NOMO-1 treated with DMSO at 0.1 percent for 48 hours (cell line): ENCODE measurements around the gene RHOA.
A peak's percentile ranks its signal among the peaks of the same experiment; 100 is the strongest.

Experiments
- DNase-seq: peaks from one replicate; lab custom pipeline; 2025; ENCODE audit not compliant: unreplicated experiment; lab: John Stamatoyannopoulos, UW

RHOA gene

DNA sequence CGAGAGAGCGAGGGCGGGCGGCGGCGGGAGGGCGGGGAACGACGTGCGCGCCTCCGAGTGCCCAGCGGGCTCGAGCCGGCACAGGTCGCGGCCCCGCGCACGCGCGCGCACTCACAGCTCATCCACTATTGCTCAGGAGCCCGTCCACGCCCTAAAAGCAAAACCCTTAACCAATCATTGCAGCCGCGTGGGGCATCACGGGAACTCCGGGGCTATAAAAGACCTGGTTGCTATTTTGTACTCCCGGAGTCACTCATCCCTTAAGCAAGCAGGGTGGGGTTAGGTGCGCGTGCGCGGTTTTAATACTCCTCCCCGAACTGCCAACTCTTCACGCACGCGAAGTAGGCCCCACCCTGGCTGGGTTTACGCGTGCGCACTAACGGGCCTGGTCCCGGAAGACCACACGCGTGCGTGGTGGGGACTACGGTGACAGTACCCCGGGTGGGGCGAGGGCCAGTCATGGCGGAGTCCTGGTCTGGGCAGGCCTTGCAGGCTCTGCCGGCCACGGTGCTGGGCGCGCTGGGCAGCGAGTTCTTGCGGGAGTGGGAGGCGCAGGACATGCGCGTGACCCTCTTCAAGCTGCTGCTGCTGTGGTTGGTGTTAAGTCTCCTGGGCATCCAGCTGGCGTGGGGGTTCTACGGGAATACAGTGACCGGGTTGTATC is at the start of gene RHOA, which contains the start of gene TCTA:
RHOA (minus strand) TSS at position 9 of the 664 bp plus-strand sequence. CDS start 36,387 bp downstream, outside the sequence.
TCTA (plus strand) TSS at position 456 of the 664 bp plus-strand sequence; CDS start at position 460, 4 bp downstream.
- peak; percentile 100 for DNase-seq

DNA sequence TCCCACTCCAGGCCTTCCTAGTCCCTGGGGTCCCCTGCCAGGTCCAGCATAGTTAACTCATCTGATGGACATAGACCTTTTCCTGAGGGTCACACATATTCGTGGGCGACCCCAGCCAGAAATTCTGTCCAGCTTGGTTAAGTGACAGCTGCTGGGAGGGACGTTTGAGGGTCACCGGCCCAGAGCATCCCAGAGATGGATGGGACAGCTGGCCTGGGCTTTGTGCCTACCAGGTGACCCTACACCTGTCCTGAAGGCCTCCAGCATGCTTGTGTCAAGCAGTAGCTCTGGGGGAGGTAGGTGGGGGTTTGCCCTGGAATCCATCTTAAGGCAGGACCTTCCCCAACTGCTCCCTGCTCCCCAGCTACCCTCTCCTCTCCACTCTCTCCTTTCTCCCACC is 49.2 kb upstream of the RHOA start:
- DNase-seq = no peak

DNA sequence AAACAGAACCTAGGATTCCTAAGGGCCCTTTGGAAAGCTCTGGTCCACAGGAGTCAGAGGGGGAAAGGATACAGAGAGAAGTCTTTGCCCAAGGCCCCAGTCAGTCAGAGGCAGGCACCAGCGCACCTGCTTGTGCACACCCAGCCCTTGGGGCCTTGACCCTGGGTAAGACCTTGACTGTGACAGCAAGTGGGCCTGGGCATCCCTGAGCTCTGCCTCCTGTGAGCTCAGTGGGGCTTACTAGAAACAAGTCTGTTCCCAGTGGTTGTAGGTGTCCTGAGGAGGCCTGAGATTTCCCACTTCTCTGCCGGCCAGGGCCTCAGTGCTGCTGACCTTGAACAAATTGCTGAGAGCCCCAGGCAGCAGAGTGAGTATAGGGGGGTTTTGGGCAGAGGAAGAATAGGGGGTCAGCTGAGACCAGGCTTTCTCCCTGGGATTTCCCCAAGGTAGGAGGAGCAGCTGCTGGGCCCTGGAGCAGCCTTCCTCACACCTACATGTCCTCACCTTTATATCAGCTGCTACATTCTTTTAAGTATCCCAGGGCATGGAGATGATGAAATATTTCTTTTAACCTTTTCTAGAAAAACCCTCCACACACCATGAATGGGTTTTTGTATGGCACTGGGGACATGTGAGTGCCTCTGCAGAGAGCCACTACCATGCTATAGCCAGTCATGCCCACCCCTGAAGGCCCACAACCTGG is 48.6 kb upstream of the RHOA start:
- no peak for DNase-seq

DNA sequence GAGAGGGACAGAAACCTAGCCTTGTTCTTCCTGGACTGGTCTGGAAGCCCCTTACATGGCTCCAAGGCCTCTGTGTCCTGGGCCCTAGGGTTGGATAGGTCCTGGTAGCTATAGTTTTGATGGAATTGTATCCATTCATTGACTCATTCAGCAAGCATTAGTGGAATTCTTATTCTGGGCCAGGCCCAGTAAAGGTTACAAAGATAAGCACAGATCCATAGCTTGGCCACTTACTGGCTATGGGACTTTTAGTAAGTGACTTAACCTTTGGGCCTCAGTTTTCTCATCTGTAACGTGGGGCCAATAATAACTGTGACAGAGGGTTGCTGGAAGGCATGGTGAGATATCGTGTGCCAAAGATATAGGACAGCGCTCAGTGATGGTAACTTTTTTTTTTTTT is 44.7 kb upstream of the RHOA start:
- DNase-seq = no peak

DNA sequence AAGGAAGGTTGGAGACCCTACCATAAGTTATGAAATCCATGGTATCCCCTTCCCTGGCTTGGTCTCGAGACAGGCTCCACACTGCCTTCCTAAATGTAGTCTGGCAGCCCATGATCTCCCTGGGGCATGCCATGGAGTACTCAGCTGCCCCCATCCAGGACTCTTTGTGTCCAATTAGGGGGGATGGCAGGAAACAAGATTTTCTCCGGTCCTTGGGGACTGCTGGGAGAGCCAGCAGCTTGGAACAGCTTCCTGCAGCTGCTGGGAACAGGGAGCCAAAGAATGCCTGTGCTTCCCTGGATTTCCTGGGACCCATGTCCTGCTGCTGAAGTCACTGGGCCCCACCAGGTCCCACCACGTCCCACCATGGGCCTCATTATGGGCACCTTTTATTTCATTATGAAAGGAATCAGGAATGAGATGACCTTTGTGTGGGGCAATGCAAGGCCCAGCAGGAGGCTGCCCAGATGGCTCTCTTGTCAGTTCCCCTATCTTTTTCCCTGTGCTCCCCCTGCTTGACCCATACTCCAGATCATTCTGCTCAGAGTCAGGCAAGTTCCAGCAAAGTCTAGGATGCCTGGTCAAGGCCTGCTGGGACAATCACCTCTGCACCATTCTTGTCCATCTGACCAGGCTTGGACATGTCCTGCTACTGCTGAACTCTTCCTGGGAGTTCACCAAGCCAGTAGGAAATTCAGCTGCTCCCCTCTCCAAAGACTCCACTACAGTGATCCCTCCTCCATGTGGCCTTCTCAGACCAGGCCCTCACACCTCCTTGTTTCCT is 43.3 kb upstream of the RHOA start:
- no peak for DNase-seq

DNA sequence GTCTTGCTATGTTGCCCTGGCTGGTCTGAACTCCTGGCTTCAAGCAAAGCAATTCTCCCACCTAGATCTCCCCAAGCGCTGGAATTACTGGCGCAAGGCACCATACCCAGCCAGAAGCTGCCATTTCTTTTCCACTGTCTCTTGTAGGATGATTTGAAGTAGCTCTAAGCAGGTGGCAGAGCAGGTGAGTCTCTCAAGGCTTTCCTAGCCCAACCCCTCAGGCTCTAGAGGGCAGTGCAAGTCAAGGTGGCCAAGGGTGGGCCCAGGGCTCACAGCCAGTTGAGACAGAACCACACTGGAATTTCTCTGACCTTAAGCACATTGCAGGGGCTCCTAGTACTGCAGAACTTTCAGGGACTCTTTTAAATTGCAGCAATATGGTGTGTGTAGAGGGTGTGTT is 42.7 kb upstream of the RHOA start:
- DNase-seq = no peak

DNA sequence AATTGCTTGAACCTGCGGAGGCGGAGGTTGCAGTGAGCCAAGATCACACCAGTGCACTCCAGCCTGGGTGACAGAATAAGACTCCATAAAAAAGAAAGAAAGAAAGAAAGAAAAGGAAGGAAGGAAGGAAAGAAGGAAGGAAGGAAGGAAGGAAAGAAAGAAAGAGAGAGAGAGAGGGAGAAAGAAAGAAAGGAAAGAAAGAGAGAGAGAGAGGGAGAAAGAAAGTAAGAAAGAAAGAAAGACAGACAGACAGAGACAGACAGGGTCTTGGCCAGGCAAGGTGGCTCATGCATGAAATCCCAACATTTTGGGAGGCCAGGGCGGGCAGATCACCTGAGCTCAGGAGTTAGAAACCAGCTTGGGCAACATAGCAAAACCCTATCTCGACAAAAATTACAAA is 41.8 kb upstream of the RHOA start:
- no peak for DNase-seq

DNA sequence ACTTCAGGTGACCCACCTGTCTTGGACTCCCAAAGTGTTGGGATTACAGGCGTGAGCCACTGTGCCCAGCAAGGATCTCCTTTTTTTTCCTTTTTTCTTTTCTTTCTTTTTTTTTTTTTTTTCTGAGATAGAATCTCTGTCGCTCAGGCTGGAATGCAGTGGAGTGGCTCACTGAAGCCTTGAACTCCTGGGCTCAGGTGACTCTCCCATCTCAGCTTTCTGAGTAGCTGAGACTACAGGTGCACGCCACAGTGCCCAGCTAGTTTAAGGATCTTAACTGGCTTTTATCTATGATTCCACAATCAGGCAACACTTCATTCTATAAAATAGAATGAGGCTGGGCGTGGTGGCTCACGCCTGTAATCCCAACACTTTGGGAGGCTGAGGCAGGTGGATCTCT is 33.6 kb upstream of the RHOA start:
- no peak for DNase-seq

DNA sequence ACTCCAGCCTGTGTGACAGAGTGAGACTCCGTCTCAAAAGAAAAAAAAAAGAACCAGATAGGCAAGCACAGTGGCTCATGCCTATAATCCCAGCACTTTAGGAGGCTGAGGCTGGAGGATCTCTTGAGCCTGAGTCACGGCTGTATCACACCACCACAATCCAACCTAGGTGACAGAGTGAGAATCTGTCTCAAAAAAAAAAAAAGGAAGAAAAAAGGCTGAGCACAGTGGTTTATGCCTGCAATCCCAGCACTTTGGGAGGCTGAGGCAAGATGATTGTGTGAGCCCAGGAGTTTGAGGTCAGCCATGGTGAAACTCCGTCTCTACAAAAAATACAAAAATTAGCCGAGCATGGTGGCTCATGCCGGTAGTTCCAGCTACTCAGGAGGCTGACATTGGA is 23.0 kb upstream of the RHOA start:
- no peak for DNase-seq

DNA sequence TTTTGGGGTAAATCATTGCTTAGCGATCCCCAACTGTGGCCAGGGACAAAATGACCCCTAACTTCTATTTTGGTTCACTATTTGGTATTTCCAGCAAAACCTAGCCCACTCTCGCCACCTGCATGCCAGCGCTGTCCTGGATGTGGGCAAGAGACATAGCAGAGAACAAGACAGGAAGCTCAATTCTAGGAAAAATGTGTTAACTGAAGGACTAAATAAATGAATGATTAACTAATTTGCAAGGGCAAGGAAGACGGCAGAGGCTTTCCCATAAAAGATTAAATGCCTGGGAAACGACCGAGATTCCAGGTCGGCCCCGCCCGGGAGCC is 16.9 kb upstream of the RHOA start:
- peak; percentile 13 for DNase-seq

DNA sequence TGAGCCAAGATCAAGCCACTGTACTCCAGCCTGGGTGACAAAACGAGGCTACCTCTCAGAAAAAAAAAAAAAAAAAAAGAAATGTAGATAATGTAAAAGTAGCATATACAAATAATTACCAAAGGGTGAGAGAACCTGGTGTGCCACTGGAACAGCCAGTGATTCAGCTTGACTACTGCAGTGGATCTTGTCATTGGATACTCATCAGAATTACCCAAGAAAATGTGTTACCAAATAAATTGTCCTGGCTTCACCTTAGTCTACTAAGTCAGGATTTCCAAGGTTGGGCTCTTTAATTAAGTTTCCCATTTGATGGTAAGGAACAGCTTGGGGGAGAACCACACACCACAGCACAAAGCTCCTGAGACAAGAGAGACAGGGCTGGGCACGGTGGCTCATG is 15.8 kb upstream of the RHOA start:
- DNase-seq = no peak

DNA sequence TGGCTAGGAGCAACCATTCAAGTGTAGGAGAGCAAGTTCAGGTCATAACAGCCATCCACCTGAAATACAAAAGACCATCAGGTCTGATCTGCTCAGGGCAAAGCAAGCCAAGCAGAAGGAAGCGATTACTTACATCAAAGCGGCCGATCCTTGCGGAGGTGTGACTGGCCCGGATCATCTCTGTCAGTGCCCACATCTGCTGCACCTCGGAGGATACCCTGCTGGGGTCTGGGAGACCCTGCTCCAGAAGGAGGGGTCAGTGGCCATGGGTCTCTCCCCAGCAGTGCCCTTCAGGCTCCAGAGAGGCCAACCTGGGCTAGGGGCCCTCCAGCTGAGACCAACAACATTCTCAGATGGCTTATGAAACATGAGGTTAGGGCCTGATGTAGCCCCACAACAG is 13.0 kb upstream of the RHOA start:
- no peak for DNase-seq

DNA sequence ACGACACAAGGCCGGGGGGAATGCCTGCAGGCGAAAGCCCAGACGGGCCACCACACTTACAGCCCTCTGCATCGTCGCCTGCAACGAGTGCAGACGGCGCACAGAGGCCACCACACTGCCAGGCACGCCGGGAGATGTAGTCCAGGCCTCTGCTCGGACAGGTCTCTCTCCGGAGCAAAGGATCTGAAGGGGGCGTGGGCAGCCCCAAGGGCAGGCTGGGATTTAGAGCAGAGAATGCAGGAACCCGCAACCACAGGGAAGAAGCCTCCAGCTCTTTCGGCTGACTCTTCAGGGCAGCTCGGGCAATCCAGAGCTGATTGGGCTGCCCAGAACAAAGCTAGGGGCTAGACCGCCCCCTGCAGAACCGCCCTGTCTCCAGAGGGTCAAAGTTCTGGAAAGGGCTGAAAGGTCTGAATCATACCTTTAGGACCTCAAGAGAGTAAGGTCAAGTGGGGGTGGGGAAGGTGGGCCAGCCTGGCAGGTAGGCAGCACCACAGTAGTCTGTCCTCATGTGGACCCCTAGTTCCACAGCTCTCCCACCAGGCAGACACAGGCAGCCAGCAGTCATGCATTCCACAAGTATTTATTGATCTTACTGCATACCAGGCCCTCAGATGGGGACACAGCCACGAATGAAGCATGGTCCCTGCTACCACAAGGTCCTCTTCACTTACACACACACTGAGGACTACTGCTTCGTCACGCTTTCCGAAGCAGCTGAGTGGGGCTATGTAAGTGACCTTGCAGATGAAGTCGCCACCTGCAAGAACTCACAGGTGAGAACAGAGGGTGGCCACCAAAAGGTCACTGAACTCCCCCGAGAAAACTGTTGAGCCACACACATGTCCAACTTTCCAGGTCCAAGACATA is 10.8 kb upstream of the RHOA start, which contains the start of gene AMT:
AMT (minus strand) TSS at position 95 of the 870 bp plus-strand sequence; CDS start at position 72, 23 bp downstream.
- no peak for DNase-seq

DNA sequence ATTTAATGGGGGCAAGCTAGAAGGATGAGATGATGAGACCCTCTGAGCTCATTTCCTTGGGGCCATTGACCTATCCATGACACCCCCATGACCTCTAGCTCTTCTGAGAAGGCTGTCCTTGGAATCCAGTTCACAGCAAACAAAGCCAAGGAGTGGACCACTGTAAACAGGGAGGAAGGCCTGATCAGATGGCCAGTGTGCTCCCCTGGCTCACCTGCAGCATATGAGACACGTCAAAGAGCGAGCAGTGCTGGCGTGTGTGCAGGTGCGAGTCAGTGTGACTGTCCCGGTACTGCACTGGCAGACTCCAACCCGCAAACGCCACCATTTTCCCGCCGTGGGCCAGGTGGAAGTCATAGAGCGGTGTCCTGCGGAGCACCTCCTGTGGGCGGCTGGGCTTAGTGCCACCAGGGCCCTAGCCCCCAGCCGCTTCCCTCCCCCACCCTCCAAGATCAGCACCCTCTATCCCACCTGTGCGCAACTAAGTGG is 10.2 kb upstream of the RHOA start:
- DNase-seq = no peak

DNA sequence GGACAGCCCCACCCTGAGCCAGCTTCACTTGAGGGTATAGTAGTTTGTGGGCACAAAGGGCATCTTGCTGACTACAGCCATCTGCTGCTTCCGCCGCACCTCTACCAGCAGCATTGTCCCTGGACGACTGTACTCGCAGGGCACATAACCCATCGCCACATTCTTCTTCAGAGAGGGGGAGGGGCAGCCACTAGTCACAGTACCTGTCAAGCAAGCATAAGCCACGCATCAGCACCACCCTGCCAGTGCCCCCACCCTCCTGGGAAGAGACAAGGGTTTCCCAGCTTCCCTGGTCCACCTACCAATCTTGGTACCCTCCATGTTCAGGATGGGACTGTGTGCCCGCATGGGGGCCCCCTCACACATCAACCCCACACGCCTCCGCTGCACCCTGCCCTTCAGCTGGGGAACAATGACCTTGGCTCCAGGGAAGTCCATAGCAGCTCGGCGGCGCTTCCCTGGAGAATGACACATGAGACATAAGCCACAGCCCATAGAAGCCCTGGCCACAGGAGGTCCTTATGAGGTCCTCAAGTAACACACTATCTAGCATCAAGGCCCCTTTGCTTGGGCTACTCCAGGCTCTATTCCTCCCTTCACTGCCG is 5.8 kb upstream of the RHOA start:
- DNase-seq = no peak

DNA sequence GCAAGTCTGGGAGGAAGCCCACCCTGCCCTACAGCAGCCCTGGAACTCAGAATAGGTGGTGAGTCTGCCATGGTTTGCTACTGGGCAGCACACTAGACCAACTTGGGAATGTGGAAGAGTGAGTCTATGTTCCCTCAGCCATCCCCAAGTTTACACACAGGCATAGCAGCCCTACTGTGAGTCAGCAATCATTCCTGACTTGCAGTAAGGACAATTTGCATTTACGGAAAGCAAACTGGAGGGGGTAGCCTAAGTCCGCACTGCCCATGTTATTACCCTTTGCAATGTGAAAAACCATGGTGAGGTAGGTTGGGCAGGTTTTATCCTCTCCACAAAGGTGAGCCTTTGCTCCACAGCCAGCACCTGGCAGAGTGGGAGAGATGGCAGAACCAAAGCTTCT is 5.1 kb upstream of the RHOA start:
- no peak for DNase-seq

DNA sequence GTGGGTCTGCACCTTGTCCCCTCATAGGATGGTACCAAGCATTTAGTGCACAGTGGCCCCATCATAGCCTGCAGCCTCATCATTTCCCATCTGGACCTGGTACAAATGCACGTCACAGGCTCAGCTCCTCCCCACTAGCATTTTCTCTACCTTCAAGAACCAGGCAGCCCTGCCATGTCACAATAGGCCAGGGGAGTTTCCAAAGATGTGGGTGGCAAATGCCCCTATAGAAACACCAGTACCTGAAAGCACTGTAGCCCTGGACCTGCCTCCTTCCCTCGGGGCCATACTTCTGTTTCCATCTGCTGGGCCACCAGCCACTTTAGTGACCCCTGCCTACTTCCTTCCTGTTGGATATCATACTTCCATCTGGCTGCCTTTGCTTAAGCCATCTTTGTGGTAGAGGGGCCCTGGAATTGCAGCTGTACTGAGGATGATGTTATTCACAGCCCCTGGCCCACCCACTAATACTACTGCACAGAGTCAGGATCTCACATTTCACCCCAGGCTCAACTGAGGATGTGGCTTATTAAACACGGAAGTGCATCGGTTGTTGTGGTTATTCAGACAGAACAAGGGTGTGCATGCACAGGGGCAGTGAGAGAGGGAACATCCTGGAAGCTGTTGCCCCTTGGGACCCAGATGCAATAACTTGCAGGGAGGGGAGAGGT is 4.3 kb upstream of the RHOA start:
- DNase-seq = peak; percentile 51

DNA sequence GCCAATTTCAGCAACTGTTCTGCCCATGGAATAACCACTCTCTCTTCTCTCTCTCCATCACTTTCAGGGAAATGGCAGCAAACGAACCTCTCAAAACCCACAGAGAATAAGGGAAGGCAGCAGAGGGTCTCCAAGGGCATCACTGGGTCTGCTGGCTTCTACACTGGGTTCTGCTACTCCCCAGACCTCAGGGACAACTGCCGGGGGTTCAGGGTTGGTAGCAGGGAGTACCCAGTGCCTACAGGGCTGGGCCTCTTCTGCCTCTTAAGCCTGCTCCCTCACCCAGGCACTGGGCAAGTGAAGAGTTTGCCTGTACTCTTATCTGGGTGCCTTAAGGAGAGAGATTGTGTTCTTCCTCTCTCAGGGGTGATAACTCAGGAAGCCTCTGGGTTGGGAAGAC is 3.0 kb upstream of the RHOA start:
- no peak for DNase-seq

DNA sequence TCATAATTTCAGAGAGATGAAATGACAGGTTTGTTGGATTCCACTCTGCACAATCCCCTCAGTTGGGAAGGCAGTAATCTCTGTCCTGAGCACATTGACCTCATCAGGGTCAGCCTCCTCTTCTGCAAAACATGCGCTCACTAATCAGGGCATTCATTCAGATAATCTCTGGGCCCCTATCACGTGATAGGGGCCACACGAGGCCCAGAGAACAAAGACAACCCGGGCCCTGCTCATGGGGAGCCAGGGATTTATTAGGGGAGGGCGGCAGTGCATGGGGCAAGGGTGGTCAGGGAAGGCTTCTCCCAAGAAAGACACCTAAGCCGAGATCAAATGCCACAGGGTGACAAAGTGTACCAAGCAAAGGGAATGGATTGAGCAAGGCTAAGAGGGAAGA is 1.6 kb upstream of the RHOA start:
- DNase-seq = no peak
